ENCODE data around the gene APOBEC2.
A peak's percentile ranks its signal among the peaks of the same experiment; 100 is the strongest.

Gene APOBEC2

GRCh38 chr6:41036601-41037000, 16.4 kb upstream of the APOBEC2 start:
- CTCF ChIA-PET = interaction anchor here (1.3 to 11.7 kb wide), 7 partner anchors 9 to 283 kb away, joined by 3 to 169 read pairs (median 6); partner anchors contain the start of gene NFYA
- TF ChIP-seq CTCF (IDR thresholded peaks at IDR 0.05; ENCODE audit: control extremely low read depth, extremely low read depth, low read depth, missing control alignments) = no peak
- POLR2A ChIA-PET = no interaction called here
- DNase-seq (ENCODE audit: extremely low spot score) = no peak

GRCh38 chr6:41037107-41037900, 15.7 kb upstream of the APOBEC2 start:
- ChIA-PET CTCF (interaction anchor here (0.6 to 11.7 kb wide), 11 partner anchors 9 to 37 kb away, joined by 3 to 169 read pairs (median 4); partner anchors contain the start of gene NFYA), POLR2A (no interaction called here)
- no peak for DNase-seq (ENCODE audit: extremely low spot score)
- TF ChIP-seq CTCF (IDR thresholded peaks at IDR 0.05; ENCODE audit: control extremely low read depth, extremely low read depth, low read depth, missing control alignments) = no peak

GRCh38 chr6:41038205-41038604, 14.8 kb upstream of the APOBEC2 start:
- TF ChIP-seq CTCF (IDR thresholded peaks at IDR 0.05; ENCODE audit: control extremely low read depth, extremely low read depth, low read depth, missing control alignments) = no peak
- ChIA-PET CTCF (interaction anchor here (0.6 to 11.7 kb wide), 8 partner anchors 8 to 38 kb away, joined by 3 to 169 read pairs (median 4); no protein-coding TSS in a partner anchor), POLR2A (no interaction called here)
- DNase-seq (ENCODE audit: extremely low spot score) = no peak

- ChIA-PET CTCF (interaction anchor here (0.8 to 11.7 kb wide), 14 partner anchors 12 to 64 kb away, joined by 3 to 169 read pairs (median 4); partner anchors contain the start of gene APOBEC2), POLR2A (no interaction called here)
- TF ChIP-seq CTCF (IDR thresholded peaks at IDR 0.05; ENCODE audit: control extremely low read depth, extremely low read depth, low read depth, missing control alignments) = peak; percentile 82
- peak; percentile 76 for DNase-seq (ENCODE audit: extremely low spot score)
Observed at GRCh38 chr6:41039060-41039998, 13.7 kb upstream of the APOBEC2 start, which contains the start of gene UNC5CL. TSS of gene UNC5CL (minus strand) at chr6:41039221. CDS start at chr6:41035074, 4,147 bp downstream.

- no peak for DNase-seq (ENCODE audit: extremely low spot score)
- ChIA-PET POLR2A (no interaction called here), CTCF (interaction anchor here (1.0 to 11.7 kb wide), 10 partner anchors 13 to 279 kb away, joined by 3 to 169 read pairs (median 4); partner anchors contain the start of gene APOBEC2)
- TF ChIP-seq CTCF (IDR thresholded peaks at IDR 0.05; ENCODE audit: control extremely low read depth, extremely low read depth, low read depth, missing control alignments) = no peak
Observed at GRCh38 chr6:41040101-41040939, 12.7 kb upstream of the APOBEC2 start.

Data from GM10248 (cell line).